Measurements from ENCODE around the gene STN1.

The STN1 gene

GRCh38 chr10:103859161-103860086 is 58.6 kb downstream of the STN1 start:
- peak; percentile 71 for TF ChIP-seq CTCF (IDR thresholded peaks at IDR 0.05; ENCODE audit: insufficient read depth, low read length, poor library complexity, severe bottlenecking)

GRCh38 chr10:103858360-103858759 is 59.6 kb downstream of the STN1 start:
- TF ChIP-seq CTCF (IDR thresholded peaks at IDR 0.05; ENCODE audit: insufficient read depth, low read length, poor library complexity, severe bottlenecking) = no peak
- no peaks in the 10 kb centered on the region for H3K36me3 ChIP-seq (ENCODE audit: control insufficient read depth, insufficient read depth, low read length)

More at GRCh38 chr10:103859161-103860086, 58.6 kb downstream of the STN1 start:
- no peak for DNase-seq (ENCODE audit: extremely low read depth, insufficient read length)
- Histone ChIP-seq H3K27me3 (replicated peaks; ENCODE audit: control insufficient read depth, insufficient read depth, low read length) (peaks cover 7% of the 10 kb centered on the region; the same call in 1 of the 2 replicates), H3K4me3 (replicated peaks; ENCODE audit: low read depth, low read length) (no peak overlapping the region), H3K36me3 (ENCODE audit: control insufficient read depth, insufficient read depth, low read length) (no peaks in the 10 kb centered on the region)

GRCh38 chr10:103856797-103857170 is 61.2 kb downstream of the STN1 start:
- Histone ChIP-seq H3K4me3 (replicated peaks; ENCODE audit: low read depth, low read length) (no peak overlapping the region), H3K27me3 (replicated peaks; ENCODE audit: control insufficient read depth, insufficient read depth, low read length) (peaks cover 7% of the 10 kb centered on the region; the same call in 1 of the 2 replicates), H3K36me3 (ENCODE audit: control insufficient read depth, insufficient read depth, low read length) (no peaks in the 10 kb centered on the region)
- TF ChIP-seq CTCF (IDR thresholded peaks at IDR 0.05; ENCODE audit: insufficient read depth, low read length, poor library complexity, severe bottlenecking) = no peak
- no peak for DNase-seq (ENCODE audit: extremely low read depth, insufficient read length)

More at GRCh38 chr10:103858360-103858759, 59.6 kb downstream of the STN1 start:
- DNase-seq (ENCODE audit: extremely low read depth, insufficient read length) = no peak
- Histone ChIP-seq H3K27me3 (replicated peaks; ENCODE audit: control insufficient read depth, insufficient read depth, low read length) (peaks cover 7% of the 10 kb centered on the region; the same call in 1 of the 2 replicates), H3K4me3 (replicated peaks; ENCODE audit: low read depth, low read length) (no peak overlapping the region)

- Histone ChIP-seq H3K27me3 (replicated peaks; ENCODE audit: control insufficient read depth, insufficient read depth, low read length) (peaks cover 7% of the 10 kb centered on the region), H3K4me3 (replicated peaks; ENCODE audit: low read depth, low read length) (no peak overlapping the region), H3K36me3 (ENCODE audit: control insufficient read depth, insufficient read depth, low read length) (no peaks in the 10 kb centered on the region)
- DNase-seq (ENCODE audit: extremely low read depth, insufficient read length) = no peak
- TF ChIP-seq CTCF (IDR thresholded peaks at IDR 0.05; ENCODE audit: insufficient read depth, low read length, poor library complexity, severe bottlenecking) = no peak
Observed at GRCh38 chr10:103855852-103856796, 61.9 kb downstream of the STN1 start.

GRCh38 chr10:103855424-103855823 is 62.6 kb downstream of the STN1 start, which contains the start of gene SH3PXD2A:
SH3PXD2A (minus strand) TSS chr10:103855576; CDS start chr10:103855266, 310 bp downstream.
- Histone ChIP-seq H3K27me3 (replicated peaks; ENCODE audit: control insufficient read depth, insufficient read depth, low read length) (peaks cover 7% of the 10 kb centered on the region), H3K36me3 (ENCODE audit: control insufficient read depth, insufficient read depth, low read length) (no peaks in the 10 kb centered on the region), H3K4me3 (replicated peaks; ENCODE audit: low read depth, low read length) (no peak within 1 kb of the TSS)
- TF ChIP-seq CTCF (IDR thresholded peaks at IDR 0.05; ENCODE audit: insufficient read depth, low read length, poor library complexity, severe bottlenecking) = no peak
- DNase-seq (ENCODE audit: extremely low read depth, insufficient read length) = no peak
